HG03571 (cell line): ENCODE data around the gene FKBP4.
"Not testable (repeated sequence)": the region's sequence is repeated elsewhere in the genome, so short reads cannot be mapped to it uniquely, and the experiment has no call there.

ENCODE experiments used
- ATAC-seq: cut with Tn5 transposase; IDR thresholded peaks from one replicate; pipeline ENCODE4 v1.9.1; 2021; ENCODE audit not compliant: unreplicated experiment

Gene FKBP4

GRCh38 chr12:2794736-2795289 is at the start of gene FKBP4:
Gene FKBP4 (plus strand): TSS chr12:2794970. CDS start chr12:2795140, 170 bp downstream.
- ATAC-seq, result peak; percentile 75

- ATAC-seq, result no peak
These were observed 49.1 kb upstream of the FKBP4 start for GRCh38 chr12:2745655-2746054.

- ATAC-seq, result no peak
These were observed 45.2 kb upstream of the FKBP4 start for GRCh38 chr12:2749580-2749979.

- no peak for ATAC-seq
These were observed 44.6 kb upstream of the FKBP4 start for GRCh38 chr12:2750185-2750584.

- ATAC-seq, result no peak
These were observed 43.5 kb upstream of the FKBP4 start for GRCh38 chr12:2751230-2751629.

GRCh38 chr12:2751686-2752085 is 43.1 kb upstream of the FKBP4 start:
- ATAC-seq, result no peak

GRCh38 chr12:2752676-2753371 is 41.9 kb upstream of the FKBP4 start:
- no peak for ATAC-seq

- no peak for ATAC-seq
These were observed 41.2 kb upstream of the FKBP4 start for GRCh38 chr12:2753536-2753935.

- no peak for ATAC-seq
These were observed 40.6 kb upstream of the FKBP4 start for GRCh38 chr12:2754208-2754607.

GRCh38 chr12:2756756-2757155 is 38.0 kb upstream of the FKBP4 start:
- ATAC-seq, result no peak

- no peak for ATAC-seq
These were observed 35.0 kb upstream of the FKBP4 start for GRCh38 chr12:2759733-2760132.

GRCh38 chr12:2764398-2764797 is 30.4 kb upstream of the FKBP4 start:
- no peak for ATAC-seq

- ATAC-seq, result no peak
These were observed 29.7 kb upstream of the FKBP4 start for GRCh38 chr12:2765052-2765451.

GRCh38 chr12:2765608-2766007 is 29.2 kb upstream of the FKBP4 start:
- ATAC-seq, result no peak

- no peak for ATAC-seq
These were observed 26.4 kb upstream of the FKBP4 start for GRCh38 chr12:2768224-2768961.

- no peak for ATAC-seq
These were observed 24.8 kb upstream of the FKBP4 start for GRCh38 chr12:2769866-2770533.

GRCh38 chr12:2770544-2770943 is 24.2 kb upstream of the FKBP4 start:
- not testable (repeated sequence) for ATAC-seq

- no peak for ATAC-seq
These were observed 22.4 kb upstream of the FKBP4 start for GRCh38 chr12:2772370-2772769.

- ATAC-seq, result no peak
These were observed 21.4 kb upstream of the FKBP4 start for GRCh38 chr12:2773199-2773875.

GRCh38 chr12:2775431-2775830 is 19.3 kb upstream of the FKBP4 start:
- ATAC-seq, result no peak

- ATAC-seq, result no peak
These were observed 18.5 kb upstream of the FKBP4 start for GRCh38 chr12:2776129-2776806.
